NCI-H526 treated with DMSO at 0.1 percent for 48 hours (cell line): Measurements from ENCODE around the gene PARVA.

Experiments
- DNase-seq: peaks from one replicate; lab custom pipeline; 2025; lab: John Stamatoyannopoulos, UW

Gene PARVA

GRCh38 chr11:12403997-12404350 lies 26.6 kb downstream of the PARVA start:
- no peak for DNase-seq

GRCh38 chr11:12404436-12404835 lies 27.1 kb downstream of the PARVA start:
- DNase-seq: no peak

DNA sequence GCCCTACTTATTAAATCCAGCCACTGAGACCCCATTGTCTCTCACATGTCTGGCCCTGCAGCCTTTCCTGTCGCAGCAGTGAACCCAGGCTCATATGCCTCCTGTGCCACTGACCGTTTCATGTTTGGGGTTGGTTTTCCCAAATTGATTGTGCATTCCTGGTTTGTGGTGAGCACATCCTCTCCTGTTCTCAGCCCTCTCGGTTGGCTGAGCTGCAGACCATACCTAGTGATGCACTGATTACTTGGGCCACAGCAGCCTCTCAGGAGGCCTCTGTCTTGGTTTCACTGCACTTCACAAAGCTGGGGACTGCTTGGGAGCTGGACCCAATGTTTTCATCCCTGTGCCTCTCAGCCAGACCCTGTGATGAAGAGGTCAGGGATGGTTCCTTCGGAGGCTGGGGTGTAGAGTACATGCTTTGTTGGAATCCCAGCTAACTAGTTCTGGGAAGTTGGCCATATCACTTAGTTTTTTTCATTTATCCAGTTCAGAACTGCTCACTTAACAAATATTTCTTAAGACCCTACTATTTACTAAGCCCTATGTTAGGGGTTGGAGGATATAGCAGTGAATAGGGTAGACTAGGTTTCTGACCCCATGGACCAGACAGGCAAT lies 30.9 kb downstream of the PARVA start:
- DNase-seq: no peak

- no peak for DNase-seq
Observed at GRCh38 chr11:12409621-12410005, 32.2 kb downstream of the PARVA start.

DNA sequence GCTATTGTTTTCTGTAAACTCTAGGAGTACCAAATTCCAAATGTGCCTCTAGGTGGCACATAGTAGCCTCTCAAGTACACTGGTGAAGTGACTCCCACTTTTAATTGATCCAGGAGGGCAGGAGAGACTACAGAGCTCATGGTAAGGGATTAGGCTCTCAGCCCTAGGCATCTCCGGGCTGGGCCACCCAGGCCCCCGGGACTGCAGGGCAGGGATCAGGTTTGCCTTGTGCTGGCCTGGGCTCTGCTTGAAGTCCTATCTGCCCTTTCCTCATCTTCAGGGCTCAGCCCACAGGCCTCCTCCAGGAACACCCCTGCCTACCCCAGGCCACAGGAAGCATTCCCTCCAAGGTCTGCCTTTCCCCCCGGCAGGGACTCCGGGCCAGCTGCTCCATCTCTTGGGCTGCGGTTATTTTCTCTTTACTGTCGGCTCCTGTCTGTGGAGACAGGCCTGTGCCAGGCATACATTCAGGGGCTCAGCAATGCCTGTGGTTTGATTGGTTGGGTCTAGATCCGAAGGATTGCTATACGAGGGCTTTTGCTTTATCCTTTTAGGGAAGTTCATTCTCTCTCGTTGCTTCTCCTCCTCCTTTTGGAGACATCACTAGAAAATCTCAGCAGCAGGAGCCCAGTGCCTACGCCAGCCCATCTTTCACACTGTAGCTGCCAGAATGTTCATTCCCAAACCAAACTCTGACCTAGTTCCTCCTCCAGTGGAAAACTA lies 32.8 kb downstream of the PARVA start:
- DNase-seq: no peak

- no peak for DNase-seq
Observed at GRCh38 chr11:12411393-12411792, 34.0 kb downstream of the PARVA start.

DNA sequence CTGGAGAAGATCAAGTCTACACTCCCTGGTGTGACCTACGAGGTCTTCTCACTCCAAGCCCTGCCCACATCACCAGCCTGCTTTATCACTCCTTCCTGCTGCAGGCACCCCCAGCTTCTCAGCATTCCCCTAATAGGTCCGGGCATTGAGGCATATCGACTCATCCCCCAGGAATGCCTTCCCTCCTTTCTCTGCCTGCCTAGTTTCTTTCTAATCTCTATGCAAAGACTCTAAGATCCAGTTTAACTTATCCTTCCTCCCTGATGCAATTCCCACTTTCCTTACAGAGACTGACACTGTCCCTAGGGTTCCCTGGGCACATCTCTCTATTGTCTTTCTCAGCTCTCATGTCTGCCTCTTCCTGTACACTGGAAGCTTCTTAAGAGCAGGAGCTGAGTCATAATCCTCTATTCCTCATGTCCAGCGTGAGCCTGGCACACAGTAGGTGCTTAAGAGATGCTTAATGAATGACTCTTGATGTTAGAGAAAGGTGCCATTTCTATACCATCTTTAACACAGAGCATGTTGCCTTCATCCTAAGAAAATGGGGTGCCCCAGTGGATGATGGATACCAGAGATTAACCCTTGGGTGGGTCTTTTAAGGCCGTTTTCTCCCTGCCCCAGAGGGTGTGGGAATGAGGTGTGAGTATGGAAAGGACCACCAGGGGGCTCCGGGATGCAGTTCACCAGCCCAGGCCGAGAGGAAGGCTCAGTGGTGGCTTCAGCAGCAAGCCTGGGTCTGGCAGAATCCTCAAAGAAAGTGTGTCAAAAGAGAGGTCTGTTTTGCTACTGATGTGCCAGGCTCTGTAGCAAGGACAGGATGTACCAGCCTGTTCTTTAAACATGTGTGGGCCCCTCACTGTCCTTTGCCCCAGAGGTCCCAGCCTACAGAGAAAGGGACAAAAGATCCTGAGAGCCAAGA lies 34.7 kb downstream of the PARVA start:
- DNase-seq: peak; percentile 4

DNA sequence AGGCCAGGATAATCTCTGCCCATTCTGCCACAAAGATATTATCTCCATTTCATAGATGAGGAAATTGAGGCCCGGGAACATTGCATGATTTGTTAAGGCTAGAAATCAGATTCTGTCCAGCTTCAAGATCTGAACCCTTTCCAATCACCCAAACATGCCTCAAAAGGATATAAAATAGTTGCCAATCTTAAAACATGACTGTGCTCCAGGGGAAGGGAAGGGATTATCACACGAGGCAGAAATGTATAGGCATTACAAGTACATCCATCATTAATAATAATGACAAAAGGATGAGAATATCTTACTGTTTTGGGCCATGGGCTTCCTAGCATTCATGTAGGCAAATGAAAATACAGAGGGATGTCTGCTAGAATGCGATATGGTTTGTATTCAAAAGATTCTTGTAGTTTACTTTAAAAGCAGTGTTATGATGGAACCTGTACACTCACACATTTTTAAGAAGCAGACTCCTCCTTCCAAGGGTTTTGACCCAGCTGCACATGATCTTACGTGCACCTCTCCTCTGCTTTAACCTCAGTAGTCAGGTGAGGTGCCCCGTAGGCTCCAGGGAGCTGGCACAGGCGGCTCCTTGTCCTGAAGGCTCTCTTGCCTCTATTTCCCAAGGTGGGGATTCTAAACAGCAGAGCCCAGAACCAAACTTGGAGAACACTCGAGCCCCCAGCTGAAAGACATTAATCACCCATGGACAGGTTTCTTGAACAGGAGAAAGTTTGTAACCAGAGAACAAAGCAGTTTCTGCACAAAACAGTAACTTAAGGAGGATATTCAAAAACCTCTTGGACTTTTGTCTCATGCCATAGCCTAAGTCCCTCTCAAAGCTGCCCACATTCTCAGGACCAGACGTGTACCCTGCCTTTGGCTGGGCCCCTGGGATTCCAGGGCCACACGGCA lies 36.0 kb downstream of the PARVA start:
- DNase-seq: no peak

- no peak for DNase-seq
Observed at GRCh38 chr11:12414611-12415010, 37.2 kb downstream of the PARVA start.

DNA sequence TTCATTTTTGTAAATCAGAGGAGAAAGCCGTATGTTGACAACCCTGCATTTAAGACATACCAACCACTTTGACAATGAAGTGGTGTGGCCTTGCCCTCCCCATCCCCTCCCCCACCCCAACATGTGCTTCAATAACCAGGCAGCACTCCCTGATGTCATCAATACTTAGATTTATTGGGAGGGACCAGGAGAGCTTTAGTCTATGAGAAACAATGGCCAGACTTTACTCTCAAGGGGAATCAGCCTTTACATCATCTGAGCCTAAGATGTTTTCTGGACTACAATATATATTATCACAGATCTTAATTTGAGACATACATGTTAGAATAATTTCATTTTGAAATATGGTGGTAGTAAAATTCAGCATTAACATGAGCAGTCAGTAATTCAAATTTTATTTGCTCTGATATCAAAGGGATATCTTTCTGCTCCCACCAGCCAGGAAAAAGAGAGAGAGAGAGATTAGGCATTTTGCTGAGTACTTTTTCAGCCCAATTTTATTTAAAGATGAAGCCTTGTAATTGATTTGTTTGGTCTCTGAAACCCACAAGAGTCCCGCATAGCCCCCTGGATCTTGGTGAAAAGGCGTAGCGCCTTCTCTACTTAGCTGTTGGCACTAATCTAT lies 38.1 kb downstream of the PARVA start:
- DNase-seq: no peak

DNA sequence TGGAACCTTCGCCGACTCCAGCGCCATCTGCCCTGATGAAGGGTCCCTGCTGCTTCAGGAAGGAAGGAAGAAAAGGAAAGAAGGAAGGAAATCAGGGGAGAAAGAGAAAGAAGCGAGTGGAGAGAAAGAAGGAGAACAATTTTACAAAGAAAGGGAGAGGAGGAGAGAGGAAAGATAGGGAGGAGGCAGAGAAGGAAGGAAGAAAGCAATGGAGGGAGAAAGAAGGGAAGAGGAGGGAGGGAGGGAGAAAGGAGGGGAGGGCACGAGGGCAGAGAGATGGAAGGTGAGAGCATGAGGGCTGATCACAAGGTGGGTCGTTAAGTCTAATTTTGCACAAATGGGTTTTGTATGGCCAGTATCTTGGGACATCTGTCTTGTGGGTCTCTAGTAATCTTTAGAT lies 39.2 kb downstream of the PARVA start:
- DNase-seq: no peak

DNA sequence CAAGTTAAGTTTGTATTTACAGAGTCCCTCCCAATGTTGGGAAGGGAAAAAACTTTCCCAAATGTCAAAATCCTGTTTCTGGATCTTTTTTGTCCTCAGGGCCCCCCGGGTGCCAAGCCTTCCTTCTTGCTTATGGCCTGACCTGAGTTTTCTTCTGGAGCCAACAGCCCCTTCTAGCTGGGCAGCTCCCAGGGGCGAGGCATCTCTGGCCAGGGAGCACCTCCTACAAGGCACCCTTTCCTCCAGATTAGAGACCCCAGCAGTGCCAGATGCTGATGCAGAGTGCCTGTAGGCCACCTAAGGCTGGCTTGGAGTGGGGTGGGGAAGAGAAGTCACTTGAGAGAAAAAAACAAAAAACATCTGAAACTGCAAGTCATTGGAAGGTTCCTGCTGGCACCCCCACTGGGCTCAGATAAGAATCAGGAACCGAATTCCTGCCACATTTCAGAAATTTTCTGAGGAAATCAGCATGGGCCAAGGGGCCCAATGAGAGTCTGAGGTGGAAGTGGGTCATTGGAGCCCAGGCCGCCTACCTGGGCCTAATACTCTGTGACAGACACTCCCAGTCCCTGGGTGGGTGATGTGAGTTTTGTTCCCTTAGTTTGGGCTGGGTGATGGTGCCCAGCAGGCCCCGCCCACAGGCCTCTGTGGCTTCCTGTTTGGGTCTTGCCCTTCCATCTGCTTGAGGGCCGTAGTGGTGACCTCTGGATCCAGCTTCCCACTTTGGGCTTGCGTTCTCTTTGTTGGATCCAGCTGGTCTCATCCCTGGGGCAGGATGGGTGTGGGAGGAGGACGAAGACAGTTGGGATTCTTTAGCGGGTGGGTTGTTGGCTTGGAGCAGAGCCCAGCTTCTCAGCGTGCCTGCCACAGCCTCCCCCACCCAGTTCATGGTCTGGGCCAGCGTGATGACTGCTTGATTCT lies 40.6 kb downstream of the PARVA start:
- no peak for DNase-seq

- no peak for DNase-seq
Observed at GRCh38 chr11:12420040-12420439, 42.7 kb downstream of the PARVA start.

DNA sequence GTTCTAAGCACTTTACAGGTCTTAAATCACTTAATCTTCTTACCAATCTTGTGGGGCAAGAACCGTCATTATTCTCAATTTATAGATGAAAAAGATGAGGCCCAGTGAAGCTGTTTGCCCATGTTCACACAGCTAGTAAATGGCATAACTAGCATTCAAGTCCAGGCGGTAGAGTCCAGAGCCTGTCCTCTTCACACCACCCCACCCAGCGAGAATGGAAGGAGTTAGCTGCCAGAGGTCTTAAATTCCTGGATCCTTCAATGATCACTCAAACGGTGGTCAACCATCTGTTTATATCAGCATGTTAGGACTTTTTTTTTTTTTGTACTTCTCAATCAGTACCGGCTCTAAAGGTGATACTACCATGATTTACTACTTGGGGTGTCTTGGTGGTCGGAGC lies 43.3 kb downstream of the PARVA start:
- no peak for DNase-seq

GRCh38 chr11:12421386-12421785 lies 44.0 kb downstream of the PARVA start:
- DNase-seq: no peak

DNA sequence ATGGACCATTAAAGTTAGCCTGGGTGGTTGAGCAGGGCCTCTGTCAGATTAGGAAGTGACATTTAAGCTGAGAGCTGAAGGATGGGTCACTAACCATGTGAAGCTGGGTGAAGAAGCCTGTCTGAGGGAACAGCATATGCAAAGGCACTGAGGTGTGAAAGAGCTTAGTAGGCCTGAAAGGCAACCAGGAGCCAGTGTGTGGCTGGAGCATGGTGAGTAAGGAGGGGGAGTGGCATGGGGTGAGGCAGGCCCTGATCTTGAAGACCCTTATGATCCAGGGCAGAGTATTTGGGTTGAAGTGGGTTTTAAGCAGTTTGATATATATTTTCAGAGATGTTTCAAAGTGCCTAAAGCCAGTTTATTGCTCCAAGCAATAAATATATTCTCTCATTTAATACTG lies 48.8 kb downstream of the PARVA start:
- DNase-seq: no peak

- no peak for DNase-seq
Observed at GRCh38 chr11:12429155-12429554, 51.8 kb downstream of the PARVA start.

DNA sequence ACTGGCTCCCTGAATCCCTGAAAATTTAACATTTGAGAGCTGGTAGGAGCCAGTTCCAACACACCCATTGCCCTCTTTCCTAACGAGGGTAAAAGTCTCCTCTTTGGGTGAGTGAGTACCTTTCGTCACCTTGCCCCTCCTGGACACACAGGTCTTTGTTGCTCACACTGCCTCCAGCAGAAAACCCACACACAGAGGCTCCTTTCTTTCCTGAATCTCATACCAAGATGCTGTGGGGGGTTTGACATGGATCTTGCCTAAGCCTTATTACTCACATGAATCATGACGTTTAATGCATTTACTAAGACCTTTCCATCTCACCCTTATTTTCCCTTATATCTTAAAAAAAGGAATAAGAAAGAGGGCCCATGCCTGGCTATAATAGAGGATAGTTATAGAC lies 53.0 kb downstream of the PARVA start:
- DNase-seq: no peak

DNA sequence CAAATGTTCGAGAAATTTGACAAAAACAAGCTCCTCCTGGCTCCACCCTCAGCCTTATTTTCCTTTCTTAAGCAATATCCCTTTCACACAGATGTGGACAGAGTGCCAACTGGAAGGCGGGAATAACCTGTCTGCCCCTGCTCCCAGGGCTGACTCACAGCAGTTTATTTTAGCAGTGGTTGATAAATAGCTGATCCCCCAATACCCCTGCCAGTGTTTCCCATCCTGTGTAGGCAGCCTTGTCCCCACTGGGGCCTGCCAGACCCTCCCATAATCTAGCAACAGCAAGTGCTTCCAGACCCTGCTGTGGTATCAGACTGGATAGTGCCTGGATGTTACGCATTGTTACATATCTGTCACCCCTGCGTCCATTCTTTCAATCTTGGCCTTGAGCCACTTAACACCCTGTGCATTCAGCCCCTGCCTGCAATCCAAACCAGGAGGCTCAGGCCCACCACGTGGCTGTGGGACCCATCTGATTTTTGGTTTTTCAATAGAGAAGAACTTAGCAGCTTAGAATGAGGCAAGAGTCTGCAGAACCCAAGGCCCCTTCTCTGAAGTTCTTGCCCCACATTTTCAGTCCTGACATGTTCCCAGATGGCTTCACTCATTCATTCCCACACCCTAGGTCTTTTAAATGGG lies 53.7 kb downstream of the PARVA start:
- no peak for DNase-seq

DNA sequence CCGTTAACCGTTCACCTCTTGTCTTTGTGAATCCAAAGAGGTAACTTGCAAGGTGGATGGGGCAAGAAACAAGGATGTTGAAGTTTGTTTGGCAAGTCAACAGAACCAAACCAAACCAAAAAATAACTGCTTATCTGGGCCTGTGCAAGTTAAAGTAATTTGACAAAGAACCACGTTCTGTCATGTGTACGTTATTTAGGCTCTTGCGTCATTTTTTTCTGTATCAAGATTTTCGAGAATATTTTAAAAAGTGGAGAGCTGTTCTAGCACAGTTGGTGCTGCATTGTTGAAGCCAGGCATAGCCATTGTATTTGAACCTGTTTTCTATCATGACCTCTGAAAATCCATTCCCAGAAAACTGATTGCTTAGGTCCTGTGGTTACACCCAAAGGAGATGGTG lies 55.1 kb downstream of the PARVA start:
- no peak for DNase-seq
